Naive thymus-derived CD8-positive, alpha-beta T cell (primary cell): ENCODE data around the gene MOSMO. TPM values are rescaled to one million over a fixed set of nuclear protein-coding genes. Genes with fewer than 3 reads are reported as not detected.

Experiments used
- ATAC-seq, 2 donors: fragments of 150-1000 bp; cut with Tn5 transposase in 1 of 2; sonication (Bioruptor Pico), chemical (Tn5 transposase) in 1 of 2; 1 replicate in 1 of 2; 2 replicates in 1 of 2; pipeline ENCODE4 v1.10.0; 2021; ENCODE audit warnings: mild to moderate bottlenecking in 2 of 2, moderate library complexity in 2 of 2
- POLR2A ChIA-PET: fragments of 350-600 bp; sonication (Branson Sonifier 250); formaldehyde crosslinking; loops from one replicate; lab custom pipeline; 2021; ENCODE audit warnings: antibody characterized with exemption; lab: Charles Lee
- DNase-seq, 10 donors: peaks; one replicate each; pipeline versions ENCODE4 v3.0.0 to v3.0.0-alpha.2; 2020 to 2022
- H3K27ac Mint-ChIP-seq, 10 donors: one replicate each; pipeline ENCODE4 v1.8.0; 2020 to 2022; ENCODE audit warnings: mild to moderate bottlenecking in 10 of 10, mixed read lengths in 10 of 10, moderate library complexity in 4 of 10, inconsistent platforms in 1 of 10
- H3K27me3 Mint-ChIP-seq, 5 donors: one replicate each; pipeline ENCODE4 v1.8.0; 2021 to 2022; ENCODE audit warnings: mixed read lengths in 5 of 5
- H3K36me3 Mint-ChIP-seq, 3 donors: one replicate each; pipeline ENCODE4 v1.8.0; 2020 to 2022; ENCODE audit warnings: mixed read lengths in 3 of 3, mild to moderate bottlenecking in 2 of 3, inconsistent platforms in 1 of 3
- H3K4me1 Mint-ChIP-seq, 4 donors: one replicate each; pipeline ENCODE4 v1.8.0; 2021 to 2022; ENCODE audit warnings: mixed read lengths in 4 of 4
- H3K4me3 Mint-ChIP-seq, 10 donors: one replicate each; pipeline ENCODE4 v1.8.0; 2020 to 2022; ENCODE audit warnings: mild to moderate bottlenecking in 10 of 10, mixed read lengths in 10 of 10, moderate library complexity in 6 of 10, inconsistent platforms in 1 of 10
- H3K9me3 Mint-ChIP-seq, 9 donors: one replicate each; pipeline ENCODE4 v1.8.0; 2020 to 2022; ENCODE audit warnings: mixed read lengths in 9 of 9, mild to moderate bottlenecking in 3 of 9, inconsistent platforms in 1 of 9, moderate library complexity in 1 of 9
- polyA plus RNA-seq, 3 donors: library from polyadenylated mRNA; unstranded; fragments of 300-500 nt; fragmentation: Illumina TruSeq; gene quantifications; one replicate each; pipeline ENCODE4 v1.2.3, GENCODE V29; 2021
- total RNA-seq, 8 experiments: library from RNA in 2 of 8; stranded (reverse) in 2 of 8; gene quantifications; one replicate each; pipeline ENCODE4 v1.2.3 and lab custom pipeline; 2021 to 2026

The MOSMO gene
- total and polyA plus RNA-seq, 5 experiments from 2014 or later = 4.7 to 18.9 (median 6.5) TPM

DNA sequence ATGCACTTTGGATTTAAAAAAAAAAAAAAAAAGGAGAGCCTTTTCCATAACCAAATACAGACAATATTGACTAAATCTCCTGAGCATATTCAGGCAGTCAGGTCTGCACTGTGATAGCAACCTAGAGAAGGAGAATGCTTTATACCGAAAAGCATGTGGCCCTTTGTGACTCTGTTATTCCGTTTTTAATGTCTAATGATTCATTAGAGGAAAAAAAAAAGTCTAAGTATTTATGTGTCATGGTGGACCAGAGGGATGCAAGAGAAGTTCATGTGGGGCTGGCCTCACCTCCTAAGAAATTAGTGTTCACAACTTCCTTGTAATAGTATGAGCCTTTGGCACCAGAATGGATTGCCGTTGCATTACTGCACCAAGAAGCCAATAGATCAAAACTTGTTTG, 73.1 kb downstream of the MOSMO start:
- Mint-ChIP-seq H3K4me1 (peaks cover 0 to 4% (median 1%) of the 10 kb centered on the region in 4 donors), H3K9me3 (no peaks in the 10 kb centered on the region), H3K27me3 (no peaks in the 10 kb centered on the region), H3K27ac (peak overlapping the region in 1 of 10 donors; percentile 58), H3K4me3 (no peak overlapping the region), H3K36me3 (peaks cover 0 to 26% (median 4%) of the 10 kb centered on the region in 3 donors)
- DNase-seq = no peak
- POLR2A ChIA-PET = no interaction called here
- no peak for ATAC-seq

DNA sequence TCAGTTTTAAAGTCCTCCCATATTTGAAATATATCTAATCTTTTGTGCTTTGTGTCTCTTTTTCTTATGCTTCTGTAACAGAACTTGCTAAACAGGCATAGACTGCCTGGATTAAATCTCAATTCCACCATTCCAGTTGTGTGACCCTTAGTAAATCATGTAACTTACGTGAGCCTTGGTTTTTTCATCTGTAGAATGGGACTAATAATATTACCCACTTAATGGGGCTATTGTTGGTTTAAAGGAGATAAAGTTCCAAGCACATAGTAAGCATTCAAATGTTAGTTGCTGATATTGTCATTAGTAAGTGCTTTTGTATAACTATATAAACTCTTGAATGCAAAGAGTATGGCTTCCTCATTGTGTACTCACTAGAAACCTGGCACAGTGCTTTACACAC, 78.5 kb downstream of the MOSMO start:
- DNase-seq = no peak
- peak overlapping the region in 3 of 10 donors; percentile 17 to 21 (median 18) for H3K27ac Mint-ChIP-seq
- no peaks in the 10 kb centered on the region for H3K4me1 Mint-ChIP-seq
- no peak for ATAC-seq
- H3K27me3 Mint-ChIP-seq = no peaks in the 10 kb centered on the region
- POLR2A ChIA-PET = no interaction called here
- H3K36me3 Mint-ChIP-seq = peaks cover 0 to 26% (median 5%) of the 10 kb centered on the region in 3 donors
- no peaks in the 10 kb centered on the region for H3K9me3 Mint-ChIP-seq
- no peak overlapping the region for H3K4me3 Mint-ChIP-seq

DNA sequence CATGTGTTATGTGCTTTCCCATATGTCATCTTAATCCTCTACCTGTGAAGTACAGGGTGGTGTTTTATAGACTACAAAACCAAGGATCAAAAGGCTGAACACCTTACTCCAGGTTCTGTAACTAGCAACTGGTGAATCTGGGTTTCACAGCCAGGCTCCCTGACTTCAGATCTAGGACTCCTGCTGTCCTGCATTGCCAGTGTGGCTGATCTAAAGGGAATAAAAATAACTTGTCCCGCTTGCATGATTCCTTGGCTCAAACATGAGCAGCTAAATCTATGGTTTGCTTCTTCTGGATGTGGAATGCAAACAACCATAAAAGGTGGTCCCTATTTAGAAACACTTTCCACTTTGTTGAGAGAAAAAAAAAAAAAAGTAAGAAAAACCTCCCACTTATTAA, 80.7 kb downstream of the MOSMO start:
- Mint-ChIP-seq H3K9me3 (no peaks in the 10 kb centered on the region), H3K4me1 (no peaks in the 10 kb centered on the region), H3K27me3 (no peaks in the 10 kb centered on the region), H3K4me3 (no peak overlapping the region), H3K36me3 (peaks cover 0 to 24% (median 5%) of the 10 kb centered on the region in 3 donors), H3K27ac (peak overlapping the region in 3 of 10 donors; percentile 18 to 71 (median 55))
- ATAC-seq = no peak
- POLR2A ChIA-PET = no interaction called here
- no peak for DNase-seq

DNA sequence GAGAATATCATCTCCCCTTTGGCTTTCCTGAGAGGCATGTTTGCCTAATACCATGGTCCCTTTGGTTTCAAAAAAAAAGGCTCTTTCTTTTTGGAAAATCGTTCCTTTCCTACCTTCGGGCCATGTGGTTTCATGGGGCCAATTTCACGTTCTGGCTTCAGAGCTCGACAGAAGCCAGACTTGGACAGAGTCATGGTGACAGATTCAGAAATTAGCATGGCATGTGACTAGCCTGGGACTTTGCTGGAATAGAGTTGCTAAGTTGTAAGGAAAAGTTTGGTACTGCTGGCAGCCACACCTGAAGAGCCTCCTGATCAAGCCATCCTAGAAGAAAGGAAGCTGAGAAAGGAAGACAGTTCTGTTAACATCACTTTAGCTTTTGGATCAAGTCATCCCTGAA, 82.0 kb downstream of the MOSMO start:
- DNase-seq = no peak
- peaks cover 0 to 20% (median 3%) of the 10 kb centered on the region in 3 donors for H3K36me3 Mint-ChIP-seq
- POLR2A ChIA-PET = no interaction called here
- H3K27ac Mint-ChIP-seq = no peak overlapping the region
- no peak for ATAC-seq
- H3K27me3 Mint-ChIP-seq = peaks cover 0 to 4% (median under 1%) of the 10 kb centered on the region in 5 donors
- H3K4me3 Mint-ChIP-seq = no peak overlapping the region
- no peaks in the 10 kb centered on the region for H3K4me1 Mint-ChIP-seq
- H3K9me3 Mint-ChIP-seq = no peaks in the 10 kb centered on the region

DNA sequence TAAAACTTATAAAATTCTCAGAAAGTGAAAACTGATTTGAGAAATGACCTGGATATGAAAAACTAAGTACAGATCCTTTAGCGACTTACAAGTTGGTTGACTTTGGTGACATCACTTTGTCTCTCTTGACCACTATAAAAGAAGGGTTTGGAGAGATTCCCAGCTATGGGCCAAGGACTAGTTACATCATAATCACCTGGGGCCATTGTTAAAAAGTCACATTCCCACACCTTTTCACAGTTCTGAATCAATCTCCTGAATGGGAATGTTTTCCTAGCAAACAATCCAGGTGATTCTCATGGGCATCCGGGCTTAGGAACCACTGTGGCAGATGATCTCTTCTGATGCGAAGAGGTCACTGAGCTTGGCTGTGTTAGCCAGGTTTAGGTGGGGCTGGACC, 83.8 kb downstream of the MOSMO start:
- POLR2A ChIA-PET = no interaction called here
- Mint-ChIP-seq H3K27ac (peak overlapping the region in 1 of 10 donors; percentile 63), H3K4me1 (no peaks in the 10 kb centered on the region), H3K36me3 (peaks cover 0 to 5% (median 3%) of the 10 kb centered on the region in 3 donors), H3K4me3 (no peak overlapping the region), H3K9me3 (no peaks in the 10 kb centered on the region), H3K27me3 (peaks cover 3 to 19% (median 11%) of the 10 kb centered on the region in 5 donors)
- DNase-seq (no peak), ATAC-seq (no peak)

DNA sequence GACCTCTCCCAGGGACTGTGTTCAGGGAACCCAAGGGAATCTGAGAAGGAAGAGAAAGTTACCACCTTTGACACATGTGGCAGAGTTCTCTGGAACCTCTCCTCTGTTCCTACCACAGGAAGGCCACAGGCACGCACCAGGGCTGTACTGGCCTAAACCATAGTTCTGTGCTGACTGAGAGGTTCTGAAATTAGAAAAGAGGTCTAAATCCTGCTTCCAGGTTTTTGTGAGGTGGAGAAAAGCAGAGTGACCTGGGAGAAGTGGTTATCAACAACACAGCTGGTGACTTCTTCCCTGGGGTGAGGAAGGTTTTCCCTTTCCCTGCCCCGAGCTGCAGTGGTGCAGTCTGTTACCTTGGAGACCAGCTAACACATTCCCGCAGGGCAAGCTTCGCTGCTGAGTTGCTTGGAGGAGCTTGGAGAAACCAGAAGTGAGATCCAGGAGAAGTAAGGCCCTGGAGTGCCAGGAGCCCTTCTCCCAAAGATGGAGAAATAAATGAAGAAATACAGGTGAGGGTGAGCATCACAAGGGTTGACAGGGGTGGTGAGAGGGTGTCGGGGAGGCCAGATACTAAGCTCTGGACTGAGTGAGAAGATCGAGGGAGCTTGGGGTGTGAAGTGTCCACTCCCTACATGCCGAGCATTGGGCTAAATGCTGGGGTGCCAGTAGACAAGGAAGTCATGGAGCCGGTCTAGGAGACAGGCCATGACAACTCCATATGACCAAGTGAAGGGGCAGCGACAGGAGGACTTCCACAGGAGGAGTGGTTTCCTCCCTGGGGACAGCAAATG, 84.4 kb downstream of the MOSMO start, which contains the start of gene VWA3A:
VWA3A (plus strand) TSS at position 399 of the 791 bp plus-strand sequence; CDS start at position 496, 97 bp downstream.
- Mint-ChIP-seq H3K27ac (peak within 1 kb of the TSS in 1 of 10 donors; percentile 63), H3K9me3 (no peaks in the 10 kb centered on the region), H3K36me3 (peaks cover 0 to 3% (median 3%) of the 10 kb centered on the region in 3 donors), H3K4me3 (no peak within 1 kb of the TSS), H3K4me1 (no peaks in the 10 kb centered on the region), H3K27me3 (peaks cover 3 to 19% (median 12%) of the 10 kb centered on the region in 5 donors)
- POLR2A ChIA-PET = no interaction called here
- DNase-seq (no peak), ATAC-seq (no peak)

DNA sequence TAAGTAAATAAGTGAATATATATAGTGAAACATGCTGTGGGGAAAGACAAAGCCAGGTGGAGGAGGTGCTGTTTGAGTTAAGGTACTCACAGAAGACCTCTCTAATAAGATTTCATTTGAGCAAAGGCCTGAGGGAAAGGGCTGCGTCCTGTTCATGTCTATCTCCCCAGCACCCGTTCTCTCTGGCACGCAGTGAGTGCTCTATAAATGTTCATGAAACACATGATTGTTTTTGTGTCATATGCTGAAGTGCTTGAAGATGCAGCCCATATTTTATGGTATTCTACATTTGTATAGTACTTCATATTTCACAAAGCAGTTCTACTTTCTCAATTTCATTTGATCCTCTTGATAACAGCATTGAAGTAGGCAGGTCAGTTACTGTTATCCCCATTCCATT, 85.4 kb downstream of the MOSMO start:
- no peak for DNase-seq
- no peak for ATAC-seq
- H3K27me3 Mint-ChIP-seq = peaks cover 5 to 24% (median 19%) of the 10 kb centered on the region in 5 donors
- H3K9me3 Mint-ChIP-seq = no peaks in the 10 kb centered on the region
- POLR2A ChIA-PET = no interaction called here
- peaks cover 0 to 3% (median under 1%) of the 10 kb centered on the region in 3 donors for H3K36me3 Mint-ChIP-seq
- H3K27ac Mint-ChIP-seq = no peak overlapping the region
- no peaks in the 10 kb centered on the region for H3K4me1 Mint-ChIP-seq
- H3K4me3 Mint-ChIP-seq = no peak overlapping the region

DNA sequence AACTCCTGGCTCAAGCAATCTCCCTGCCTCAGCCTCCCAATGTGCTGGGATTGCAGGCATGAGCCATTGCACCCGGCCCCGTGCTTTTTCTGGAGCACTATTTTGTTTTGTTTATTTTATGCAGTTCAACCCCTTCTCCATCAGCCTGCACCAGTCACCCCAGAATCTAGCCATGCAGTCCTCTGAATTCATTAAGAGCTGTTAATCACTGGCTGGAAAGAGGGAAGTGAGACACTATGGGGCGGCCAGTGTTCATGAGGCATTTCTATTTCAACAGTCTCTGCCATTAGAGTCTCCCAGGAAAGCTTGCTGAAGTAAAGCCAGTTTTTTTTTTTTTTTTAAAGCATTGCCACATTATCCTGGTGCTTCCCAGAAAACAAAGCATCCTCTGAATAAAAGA, 86.1 kb downstream of the MOSMO start:
- Mint-ChIP-seq H3K9me3 (no peaks in the 10 kb centered on the region), H3K4me3 (no peak overlapping the region), H3K4me1 (peaks cover 2 to 4% (median 2%) of the 10 kb centered on the region in 4 donors), H3K27me3 (peaks cover 5 to 28% (median 19%) of the 10 kb centered on the region in 5 donors), H3K36me3 (peaks cover 0 to 3% (median 0%) of the 10 kb centered on the region in 3 donors), H3K27ac (no peak overlapping the region)
- POLR2A ChIA-PET = interaction anchor here (0.6 kb wide), 1 partner anchor 97 kb away, joined by 3 read pairs; no protein-coding TSS in a partner anchor
- ATAC-seq (no peak), DNase-seq (no peak)

DNA sequence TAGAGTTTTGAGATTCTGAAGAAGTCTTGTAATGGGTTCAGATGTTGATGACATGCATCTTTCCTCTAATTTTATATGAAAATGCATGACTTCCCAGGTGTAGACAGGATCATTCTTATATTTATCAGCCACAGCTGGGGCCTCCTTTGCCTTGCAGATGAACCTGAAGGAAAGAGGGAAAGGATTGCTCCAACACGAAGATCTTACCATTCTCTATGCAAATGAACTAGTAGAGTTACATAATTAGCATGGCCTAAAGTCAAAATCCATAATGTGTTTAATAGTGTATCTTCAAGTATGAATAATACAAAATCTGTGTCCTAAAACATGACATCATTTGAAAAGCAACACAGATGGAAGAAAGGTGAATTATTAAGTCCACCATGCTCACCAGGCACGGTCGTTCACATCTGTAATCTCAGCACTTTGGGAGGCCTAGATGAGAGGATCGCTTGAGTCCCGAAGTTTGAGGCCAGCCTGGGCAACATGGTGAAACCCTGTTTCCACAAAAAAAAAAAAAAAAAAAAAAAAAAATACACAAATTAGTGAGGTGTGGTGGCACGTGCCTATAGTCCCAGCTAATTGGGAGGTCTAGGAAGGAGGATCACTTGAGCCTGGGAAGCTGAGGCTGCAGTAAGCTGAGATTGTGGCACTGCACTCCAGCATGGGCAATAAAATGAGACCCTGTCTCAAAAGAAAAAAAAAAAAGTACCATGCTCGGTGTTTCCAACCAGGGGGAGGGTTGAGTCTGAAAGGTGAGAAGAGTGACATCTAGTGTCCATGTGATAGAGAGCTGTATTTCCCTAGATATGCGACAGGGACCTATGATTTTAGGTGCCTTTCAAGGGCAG, 90.7 kb downstream of the MOSMO start:
- ATAC-seq (peak; percentile 78 to 80), DNase-seq (peak in 5 of 10 donors; percentile 2 to 54 (median 19))
- POLR2A ChIA-PET = interaction anchor here (0.7 kb wide), 1 partner anchor 143 kb away, joined by 8 read pairs; no protein-coding TSS in a partner anchor
- Mint-ChIP-seq H3K4me1 (peaks cover 3 to 6% (median 5%) of the 10 kb centered on the region in 4 donors), H3K36me3 (peaks cover 0 to 3% (median 0%) of the 10 kb centered on the region in 3 donors), H3K9me3 (no peaks in the 10 kb centered on the region), H3K4me3 (peak overlapping the region in 2 of 10 donors; percentile 33 to 45), H3K27me3 (peaks cover 5 to 29% (median 19%) of the 10 kb centered on the region in 5 donors), H3K27ac (peak overlapping the region in 1 of 10 donors; percentile 40)

DNA sequence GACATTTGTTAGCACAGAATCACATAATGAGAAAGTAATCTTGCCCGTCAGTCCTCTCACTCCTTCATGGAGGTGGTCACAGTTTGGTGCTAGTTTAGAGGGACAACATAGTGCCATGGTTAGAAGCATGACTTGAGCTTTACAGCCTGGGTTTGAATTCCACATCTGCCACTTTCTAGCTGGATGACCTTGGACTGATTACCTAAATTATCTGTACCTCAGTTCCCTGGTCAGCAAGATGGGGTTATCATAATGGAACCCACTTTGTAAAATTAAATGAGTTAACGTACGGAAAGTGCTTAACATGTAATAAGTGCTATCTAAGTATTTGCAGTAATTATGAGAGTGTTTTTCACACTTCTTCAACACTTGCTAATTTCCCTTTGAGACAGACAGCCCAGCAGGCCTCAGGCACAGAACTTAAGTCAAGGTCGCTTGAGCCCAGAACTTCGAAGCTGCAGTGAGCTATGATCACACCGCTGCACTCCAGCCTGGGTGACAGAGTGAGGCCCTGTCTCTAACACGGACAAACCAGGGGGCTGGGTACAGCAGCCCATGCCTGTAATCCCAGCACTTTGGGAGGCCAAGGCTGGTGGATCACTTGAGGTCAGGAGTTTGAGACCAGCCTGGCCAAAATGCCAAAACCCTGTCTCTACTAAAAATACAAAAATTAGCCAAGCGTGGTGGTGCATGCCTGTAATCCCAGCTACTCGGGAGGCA, 91.5 kb downstream of the MOSMO start:
- Mint-ChIP-seq H3K9me3 (no peaks in the 10 kb centered on the region), H3K27me3 (peaks cover 5 to 29% (median 19%) of the 10 kb centered on the region in 5 donors), H3K27ac (no peak overlapping the region), H3K4me3 (no peak overlapping the region), H3K4me1 (peaks cover 3 to 6% (median 5%) of the 10 kb centered on the region in 4 donors), H3K36me3 (peaks cover 0 to 3% (median 0%) of the 10 kb centered on the region in 3 donors)
- DNase-seq = no peak
- POLR2A ChIA-PET = interaction anchor here (0.7 kb wide), 1 partner anchor 142 kb away, joined by 8 read pairs; no protein-coding TSS in a partner anchor
- no peak for ATAC-seq

DNA sequence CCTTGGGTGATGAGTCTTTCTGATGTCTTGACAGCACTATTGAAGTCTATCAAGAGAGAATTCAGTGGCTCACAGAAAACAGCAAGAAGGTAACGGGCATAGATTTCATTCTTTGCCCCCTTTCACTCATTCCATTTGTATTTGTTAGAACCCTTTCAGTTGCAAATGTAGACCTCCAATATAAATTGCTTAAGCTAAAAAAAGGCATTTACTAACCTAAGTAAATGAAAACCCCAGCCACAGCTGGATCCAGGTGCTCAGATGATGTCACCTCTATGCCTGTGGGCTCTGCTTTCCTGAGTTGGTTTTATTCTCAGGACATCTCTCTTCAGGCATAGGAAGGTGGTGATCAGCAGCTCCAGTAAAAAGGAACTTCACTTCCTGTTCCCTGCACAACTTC, 95.5 kb downstream of the MOSMO start:
- no peak overlapping the region for H3K27ac Mint-ChIP-seq
- DNase-seq (no peak), ATAC-seq (no peak)
- POLR2A ChIA-PET = no interaction called here
- peaks cover 0 to 3% (median 0%) of the 10 kb centered on the region in 3 donors for H3K36me3 Mint-ChIP-seq
- H3K9me3 Mint-ChIP-seq = no peaks in the 10 kb centered on the region
- H3K27me3 Mint-ChIP-seq = peaks cover 0 to 9% (median 2%) of the 10 kb centered on the region in 5 donors
- H3K4me3 Mint-ChIP-seq = no peak overlapping the region
- peaks cover 3 to 6% (median 5%) of the 10 kb centered on the region in 4 donors for H3K4me1 Mint-ChIP-seq
